Measurements from ENCODE around the gene SCGB1D1. TPM values are rescaled to one million over a fixed set of nuclear protein-coding genes. Genes with fewer than 3 reads are reported as not detected.

Gene SCGB1D1
- total and polyA plus RNA-seq, 10 of the 15 experiments (the other 5 are each of a cell fraction or from before 2014, with no cell fraction given), result not detected

- Histone ChIP-seq H3K4me2 (ENCODE audit: control insufficient read depth, insufficient read depth) (no peak overlapping the region), H3K79me2 (ENCODE audit: control insufficient read depth, insufficient read depth, low read length) (no peaks in the 10 kb centered on the region), H3K27me3 (replicated peaks in 1 of 2; ENCODE audit: control insufficient read depth in 2 of 2, insufficient read depth in 2 of 2, low read length in 1 of 2) (no peaks in the 10 kb centered on the region; a peak in 1 of 4 replicates), H4K20me1 (ENCODE audit: control insufficient read depth, insufficient read depth) (no peaks in the 10 kb centered on the region), H3K9ac (ENCODE audit: control insufficient read depth, insufficient read depth, low read length) (no peak overlapping the region), H3K4me3 (no peak overlapping the region), H3K27ac (ENCODE audit: control insufficient read depth, insufficient read depth) (no peak overlapping the region), H3K9me3 (replicated peaks; ENCODE audit: control insufficient read depth, insufficient read depth, low read length) (no peaks in the 10 kb centered on the region), H3K36me3 (ENCODE audit: control insufficient read depth in 2 of 2, insufficient read depth in 2 of 2, low read length in 1 of 2) (no peaks in the 10 kb centered on the region), H3K4me1 (ENCODE audit: control insufficient read depth, insufficient read depth, low read length) (peaks cover 3% of the 10 kb centered on the region; the same call in 1 of the 2 replicates), H2AFZ (ENCODE audit: control insufficient read depth, low read depth, low read length) (no peak overlapping the region)
- no TSS peak for BruUV-seq (replicated peaks)
- FAIRE-seq, result no peak
- whole genome bisulfite sequencing (ENCODE audit: insufficient coverage, insufficient replicate concordance, low lambda C conversion rate, missing lambda C conversion rate), result 56% methylated on average over 5 of the region's 5 CpGs
- SMC1A ChIA-PET (ENCODE audit: uncharacterized antibody, unreplicated experiment), result no interaction called here
- DNase-seq (ENCODE audit: low read depth, low spot score), result no peak
- ATAC-seq, result no peak
- CTCF ChIA-PET, result no interaction called here
- intact Hi-C loops (cut with micrococcal nuclease; ENCODE audit: unreplicated experiment), result no loop called here
- TF ChIP-seq, protein P1, sequence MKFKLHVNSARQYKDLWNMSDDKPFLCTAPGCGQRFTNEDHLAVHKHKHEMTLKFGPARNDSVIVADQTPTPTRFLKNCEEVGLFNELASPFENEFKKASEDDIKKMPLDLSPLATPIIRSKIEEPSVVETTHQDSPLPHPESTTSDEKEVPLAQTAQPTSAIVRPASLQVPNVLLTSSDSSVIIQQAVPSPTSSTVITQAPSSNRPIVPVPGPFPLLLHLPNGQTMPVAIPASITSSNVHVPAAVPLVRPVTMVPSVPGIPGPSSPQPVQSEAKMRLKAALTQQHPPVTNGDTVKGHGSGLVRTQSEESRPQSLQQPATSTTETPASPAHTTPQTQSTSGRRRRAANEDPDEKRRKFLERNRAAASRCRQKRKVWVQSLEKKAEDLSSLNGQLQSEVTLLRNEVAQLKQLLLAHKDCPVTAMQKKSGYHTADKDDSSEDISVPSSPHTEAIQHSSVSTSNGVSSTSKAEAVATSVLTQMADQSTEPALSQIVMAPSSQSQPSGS (IDR thresholded peaks at IDR 0.05; ENCODE audit: low read length), result no peak
- TF ChIP-seq ESRRA (IDR thresholded peaks at IDR 0.05; ENCODE audit: low read length) (no peak), KAT2A (conservative IDR thresholded peaks at IDR 0.05; ENCODE audit: control insufficient read depth, low read depth, low read length) (no peak), CBX5 (IDR thresholded peaks at IDR 0.05; ENCODE audit: low read depth) (no peak), SMC3 (IDR thresholded peaks at IDR 0.05; ENCODE audit: borderline replicate concordance, low read length) (no peak), YY1 (IDR thresholded peaks at IDR 0.05; ENCODE audit: low read depth, low read length) (no peak), ZBTB33 (IDR thresholded peaks at IDR 0.05) (no peak), FOS (IDR thresholded peaks at IDR 0.05; ENCODE audit: borderline replicate concordance, extremely low read depth, insufficient read length) (no peak), FOXM1 (IDR thresholded peaks at IDR 0.05; ENCODE audit: low read depth, low read length) (no peak), KDM1A (IDR thresholded peaks at IDR 0.05; ENCODE audit: borderline replicate concordance) (no peak), BACH1 (IDR thresholded peaks at IDR 0.05; ENCODE audit: borderline replicate concordance) (no peak), MYB (IDR thresholded peaks at IDR 0.05; ENCODE audit: borderline replicate concordance, low read depth, low read length) (no peak), BHLHE40 (IDR thresholded peaks at IDR 0.05; ENCODE audit: borderline replicate concordance in 1 of 2, low read depth in 2 of 2, low read length in 1 of 2) (no peak), JUND (IDR thresholded peaks at IDR 0.05; ENCODE audit: low read depth, low read length) (no peak), ZNF207 (IDR thresholded peaks at IDR 0.05; ENCODE audit: borderline replicate concordance) (no peak)
- TF ChIP-seq, protein P2, sequence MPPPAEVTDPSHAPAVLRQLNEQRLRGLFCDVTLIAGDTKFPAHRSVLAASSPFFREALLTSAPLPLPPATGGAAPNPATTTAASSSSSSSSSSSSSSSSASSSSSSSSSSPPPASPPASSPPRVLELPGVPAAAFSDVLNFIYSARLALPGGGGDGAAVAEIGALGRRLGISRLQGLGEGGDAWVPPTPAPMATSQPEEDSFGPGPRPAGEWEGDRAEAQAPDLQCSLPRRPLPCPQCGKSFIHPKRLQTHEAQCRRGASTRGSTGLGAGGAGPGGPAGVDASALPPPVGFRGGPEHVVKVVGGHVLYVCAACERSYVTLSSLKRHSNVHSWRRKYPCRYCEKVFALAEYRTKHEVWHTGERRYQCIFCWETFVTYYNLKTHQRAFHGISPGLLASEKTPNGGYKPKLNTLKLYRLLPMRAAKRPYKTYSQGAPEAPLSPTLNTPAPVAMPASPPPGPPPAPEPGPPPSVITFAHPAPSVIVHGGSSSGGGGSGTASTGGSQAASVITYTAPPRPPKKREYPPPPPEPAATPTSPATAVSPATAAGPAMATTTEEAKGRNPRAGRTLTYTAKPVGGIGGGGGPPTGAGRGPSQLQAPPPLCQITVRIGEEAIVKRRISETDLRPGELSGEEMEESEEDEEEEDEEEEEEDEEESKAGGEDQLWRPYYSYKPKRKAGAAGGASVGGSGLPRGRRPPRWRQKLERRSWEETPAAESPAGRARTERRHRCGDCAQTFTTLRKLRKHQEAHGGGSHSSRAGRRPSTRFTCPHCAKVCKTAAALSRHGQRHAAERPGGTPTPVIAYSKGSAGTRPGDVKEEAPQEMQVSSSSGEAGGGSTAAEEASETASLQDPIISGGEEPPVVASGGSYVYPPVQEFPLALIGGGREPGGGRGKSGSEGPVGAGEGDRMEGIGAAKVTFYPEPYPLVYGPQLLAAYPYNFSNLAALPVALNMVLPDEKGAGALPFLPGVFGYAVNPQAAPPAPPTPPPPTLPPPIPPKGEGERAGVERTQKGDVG (CRISPR knock-in tag; IDR thresholded peaks at IDR 0.05), result no peak
- in situ Hi-C loops (cut with MboI), result no loop called here
- RAD21 ChIA-PET (ENCODE audit: unreplicated experiment), result no interaction called here
- POLR2A ChIA-PET, result interaction anchor here (0.7 kb wide), 1 partner anchor 281 kb away, joined by 3 read pairs; no protein-coding TSS in a partner anchor
Measured at GRCh38 chr11:62179995-62180394, 10.0 kb upstream of the SCGB1D1 start.

All from GM12878 (cell line).